Progenitor cell of endocrine pancreas (in vitro differentiated cells): ENCODE data around the gene PCDH12. TPM values are rescaled to one million over a fixed set of nuclear protein-coding genes. Genes with fewer than 3 reads are reported as not detected.

Experiments
- DNase-seq: peaks from one replicate; pipeline ENCODE4 v3.0.0; 2021; ENCODE audit warnings: low spot score; ENCODE audit not compliant: unreplicated experiment
- H3K27ac Mint-ChIP-seq: 2 replicates; pipeline ENCODE4 v1.8.0; 2021; ENCODE audit warnings: mild to moderate bottlenecking, moderate library complexity, mixed read lengths
- H3K27me3 Mint-ChIP-seq: 2 replicates; pipeline ENCODE4 v1.8.0; 2021; ENCODE audit warnings: mixed read lengths
- H3K36me3 Mint-ChIP-seq: 2 replicates; pipeline ENCODE4 v1.8.0; 2022; ENCODE audit warnings: mixed read lengths; ENCODE audit not compliant: insufficient read depth
- H3K4me1 Mint-ChIP-seq: 2 replicates; pipeline ENCODE4 v1.8.0; 2021; ENCODE audit warnings: low read depth, mixed read lengths
- H3K4me3 Mint-ChIP-seq: 2 replicates; pipeline ENCODE4 v1.8.0; 2021; ENCODE audit warnings: low read depth, mild to moderate bottlenecking, moderate library complexity, mixed read lengths
- H3K9me3 Mint-ChIP-seq: 2 replicates; pipeline ENCODE4 v1.8.0; 2021; ENCODE audit warnings: low read depth, mixed read lengths
- CTCF ChIP-seq: fragments of 200-600 bp; sonication (generic); IDR thresholded peaks from one replicate; pipeline ENCODE4 v1.5.0; 2021; ENCODE audit warnings: antibody characterized with exemption, mild to moderate bottlenecking; ENCODE audit not compliant: unreplicated experiment
- total RNA-seq: library from RNA; stranded (reverse); gene quantifications from 2 replicates; pipeline ENCODE4 v1.2.1, GENCODE V29; 2021

Gene PCDH12
- total RNA-seq, 1 donor from 2014 or later: not detected

- TF ChIP-seq CTCF: peak; percentile 59
- no peak for DNase-seq
- no peak overlapping the region for H3K27ac Mint-ChIP-seq
- no peaks in the 10 kb centered on the region for H3K27me3 Mint-ChIP-seq
- H3K9me3 Mint-ChIP-seq: no peaks in the 10 kb centered on the region
- no peaks in the 10 kb centered on the region for H3K4me1 Mint-ChIP-seq
- no peaks in the 10 kb centered on the region for H3K36me3 Mint-ChIP-seq
- H3K4me3 Mint-ChIP-seq: no peak overlapping the region
Observed at GRCh38 chr5:141951332-141951781, 6.6 kb downstream of the PCDH12 start.

- no peak overlapping the region for H3K27ac Mint-ChIP-seq
- TF ChIP-seq CTCF: no peak
- no peaks in the 10 kb centered on the region for H3K36me3 Mint-ChIP-seq
- no peak for DNase-seq
- peaks cover 1% of the 10 kb centered on the region for H3K4me1 Mint-ChIP-seq
- no peaks in the 10 kb centered on the region for H3K27me3 Mint-ChIP-seq
- H3K4me3 Mint-ChIP-seq: no peak overlapping the region
- H3K9me3 Mint-ChIP-seq: no peaks in the 10 kb centered on the region
Observed at GRCh38 chr5:141950207-141951005, 7.6 kb downstream of the PCDH12 start.

GRCh38 chr5:141949511-141949910 lies 8.5 kb downstream of the PCDH12 start:
- no peak for DNase-seq
- no peak for TF ChIP-seq CTCF
- H3K4me1 Mint-ChIP-seq: peaks cover 6% of the 10 kb centered on the region
- H3K27me3 Mint-ChIP-seq: no peaks in the 10 kb centered on the region
- no peak overlapping the region for H3K27ac Mint-ChIP-seq
- no peaks in the 10 kb centered on the region for H3K36me3 Mint-ChIP-seq
- no peaks in the 10 kb centered on the region for H3K9me3 Mint-ChIP-seq
- H3K4me3 Mint-ChIP-seq: no peak overlapping the region

GRCh38 chr5:141948812-141949211 lies 9.2 kb downstream of the PCDH12 start:
- no peaks in the 10 kb centered on the region for H3K36me3 Mint-ChIP-seq
- no peak for TF ChIP-seq CTCF
- no peak overlapping the region for H3K4me3 Mint-ChIP-seq
- H3K27me3 Mint-ChIP-seq: no peaks in the 10 kb centered on the region
- H3K27ac Mint-ChIP-seq: no peak overlapping the region
- H3K9me3 Mint-ChIP-seq: no peaks in the 10 kb centered on the region
- DNase-seq: no peak
- peaks cover 7% of the 10 kb centered on the region for H3K4me1 Mint-ChIP-seq

- TF ChIP-seq CTCF: no peak
- Mint-ChIP-seq H3K36me3 (no peaks in the 10 kb centered on the region), H3K4me1 (peaks cover 7% of the 10 kb centered on the region), H3K27me3 (no peaks in the 10 kb centered on the region), H3K9me3 (no peaks in the 10 kb centered on the region), H3K4me3 (no peak overlapping the region), H3K27ac (no peak overlapping the region)
- DNase-seq: no peak
Observed at GRCh38 chr5:141947316-141947715, 10.7 kb downstream of the PCDH12 start.
